MM.1S (cell line): ENCODE measurements around the gene CRIP2.

Experiments used
- DNase-seq: peaks from one replicate; pipeline ENCODE4 v3.0.0-alpha.2; 2015
- H2AFZ ChIP-seq: fragments of 300-600 bp; sonication (generic); 2 replicates; pipeline ENCODE4 v1.6.0; 2016; ENCODE audit warnings: antibody characterized with exemption, low read length
- H3F3A ChIP-seq: fragments of 300-600 bp; sonication (generic); 2 replicates; pipeline ENCODE4 v1.6.1; 2016; ENCODE audit warnings: mild to moderate bottlenecking, antibody characterized with exemption, low read length, moderate library complexity, mixed read lengths; ENCODE audit not compliant: insufficient read depth
- H3K27ac ChIP-seq: fragments of 300-600 bp; sonication (generic); 2 replicates; pipeline ENCODE4 v1.5.1; 2016; ENCODE audit warnings: mild to moderate bottlenecking, low read length
- H3K27me3 ChIP-seq: fragments of 300-600 bp; sonication (generic); replicated peaks from 2 replicates; pipeline ENCODE4 v1.6.0; 2016; ENCODE audit warnings: low read length; ENCODE audit not compliant: insufficient read depth
- H3K36me3 ChIP-seq: fragments of 300-600 bp; sonication (generic); replicated peaks from 2 replicates; pipeline ENCODE4 v1.6.1; 2016; ENCODE audit warnings: mild to moderate bottlenecking, low read length, mixed read lengths; ENCODE audit not compliant: insufficient read depth
- H3K4me1 ChIP-seq: fragments of 300-600 bp; sonication (generic); 2 replicates; pipeline ENCODE4 v1.6.1; 2016; ENCODE audit warnings: low read length, mixed read lengths
- H3K4me2 ChIP-seq: fragments of 300-600 bp; sonication (generic); 2 replicates; pipeline ENCODE4 v1.6.0; 2016; ENCODE audit warnings: low read depth, low read length
- H3K4me3 ChIP-seq: fragments of 300-600 bp; sonication (generic); 2 replicates; pipeline ENCODE4 v1.5.1; 2016; ENCODE audit warnings: low read length, mixed read lengths
- H3K79me2 ChIP-seq: fragments of 300-600 bp; sonication (generic); 2 replicates; pipeline ENCODE4 v1.6.1; 2016; ENCODE audit warnings: mixed run types, low read length, mixed read lengths
- H3K9ac ChIP-seq: fragments of 300-600 bp; sonication (generic); 2 replicates; pipeline ENCODE4 v1.6.1; 2016; ENCODE audit warnings: low read length, mixed read lengths
- H3K9me2 ChIP-seq: fragments of 300-600 bp; sonication (generic); replicated peaks from 2 replicates; pipeline ENCODE4 v1.6.1; 2016; ENCODE audit warnings: mild to moderate bottlenecking, low read length, mixed read lengths; ENCODE audit not compliant: insufficient read depth
- H3K9me3 ChIP-seq: fragments of 300-600 bp; sonication (generic); replicated peaks from 2 replicates; pipeline ENCODE4 v1.6.1; 2016; ENCODE audit warnings: mild to moderate bottlenecking, low read length, mixed read lengths; ENCODE audit not compliant: insufficient read depth
- H4K20me1 ChIP-seq: fragments of 300-600 bp; sonication (generic); 2 replicates; pipeline ENCODE4 v1.6.1; 2016; ENCODE audit warnings: mild to moderate bottlenecking, low read length, moderate library complexity, mixed read lengths; ENCODE audit not compliant: insufficient read depth
- CTCF ChIP-seq: fragments of 300-600 bp; sonication (generic); IDR thresholded peaks from 2 replicates; pipeline ENCODE4 v1.5.1; 2016; ENCODE audit warnings: antibody characterized with exemption, low read length, mixed read lengths
- EZH2 ChIP-seq: fragments of 300-600 bp; sonication (generic); optimal IDR thresholded peaks from 2 replicates; pipeline ENCODE3; 2017; ENCODE audit warnings: low read depth, mild to moderate bottlenecking, antibody characterized with exemption, low read length, mixed read lengths
- EZH2phosphoT487 ChIP-seq: fragments of 300-600 bp; sonication (generic); IDR thresholded peaks from 2 replicates; pipeline ENCODE4 v1.6.1; 2018; ENCODE audit warnings: antibody characterized with exemption, low read length

CRIP2 gene

GRCh38 chr14:105528586-105529318 lies 54.1 kb downstream of the CRIP2 start:
- Histone ChIP-seq H4K20me1 (no peaks in the 10 kb centered on the region), H3K36me3 (no peaks in the 10 kb centered on the region), H3K9ac (no peak overlapping the region), H2AFZ (peak overlapping the region; percentile 63; the same call in 1 of the 2 replicates), H3K9me3 (no peaks in the 10 kb centered on the region), H3K4me2 (peak overlapping the region; percentile 74), H3K4me3 (peak overlapping the region; percentile 55), H3K4me1 (peaks cover 4% of the 10 kb centered on the region; the same call in 1 of the 2 replicates), H3K9me2 (no peaks in the 10 kb centered on the region), H3K79me2 (no peaks in the 10 kb centered on the region), H3K27ac (no peak overlapping the region), H3F3A (peaks cover 6% of the 10 kb centered on the region; the same call in 1 of the 2 replicates), H3K27me3 (peaks cover 51% of the 10 kb centered on the region)
- TF ChIP-seq EZH2 (no peak), EZH2phosphoT487 (no peak), CTCF (no peak)
- no peak for DNase-seq

GRCh38 chr14:105529319-105529568 lies 54.6 kb downstream of the CRIP2 start:
- H3K9ac ChIP-seq, result no peak overlapping the region
- no peak overlapping the region for H3K4me3 ChIP-seq
- no peaks in the 10 kb centered on the region for H4K20me1 ChIP-seq
- H3K4me1 ChIP-seq, result peaks cover 4% of the 10 kb centered on the region; the same call in 1 of the 2 replicates
- peaks cover 6% of the 10 kb centered on the region; the same call in 1 of the 2 replicates for H3F3A ChIP-seq
- no peak overlapping the region for H2AFZ ChIP-seq
- H3K27me3 ChIP-seq, result peaks cover 51% of the 10 kb centered on the region
- TF ChIP-seq EZH2phosphoT487, result no peak
- TF ChIP-seq CTCF, result no peak
- no peak for TF ChIP-seq EZH2
- H3K36me3 ChIP-seq, result no peaks in the 10 kb centered on the region
- no peaks in the 10 kb centered on the region for H3K9me3 ChIP-seq
- no peaks in the 10 kb centered on the region for H3K9me2 ChIP-seq
- H3K27ac ChIP-seq, result no peak overlapping the region
- H3K79me2 ChIP-seq, result no peaks in the 10 kb centered on the region
- peak overlapping the region; percentile 74; the same call in 1 of the 2 replicates for H3K4me2 ChIP-seq
- DNase-seq, result no peak
